ENCODE measurements around the gene KRT35.
"Not testable (repeated sequence)": the region's sequence is repeated elsewhere in the genome, so short reads cannot be mapped to it uniquely, and the experiment has no call there.

Gene KRT35

GRCh38 chr17:41451154-41451728 is 29.7 kb downstream of the KRT35 start:
- no peak for DNase-seq

- no peak for DNase-seq
These were observed 31.9 kb downstream of the KRT35 start for GRCh38 chr17:41449008-41449407.

- no peak for DNase-seq
These were observed 32.4 kb downstream of the KRT35 start for GRCh38 chr17:41448506-41448905.

- no peak for DNase-seq
These were observed 34.1 kb downstream of the KRT35 start for GRCh38 chr17:41446806-41447205.

DNA sequence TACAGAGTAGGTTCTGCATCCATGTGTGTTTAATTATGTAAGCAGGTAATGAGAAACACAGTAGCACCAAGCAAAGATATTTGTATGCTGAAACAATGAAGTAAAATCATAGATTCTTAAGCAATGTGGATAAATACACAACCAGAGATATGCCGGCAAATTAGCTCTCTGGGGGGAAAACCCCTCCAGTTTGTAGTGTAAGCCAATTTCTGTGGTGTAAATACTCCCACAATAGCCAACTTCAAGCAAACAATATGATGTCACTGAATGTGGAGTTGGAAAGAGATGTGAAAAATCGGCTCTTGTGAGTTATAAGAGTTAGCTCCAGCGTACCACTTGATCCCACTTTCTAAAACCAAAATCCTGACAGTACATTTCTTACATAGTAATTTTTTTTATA is 36.3 kb downstream of the KRT35 start:
- DNase-seq: no peak

- no peak for DNase-seq
These were observed 36.8 kb downstream of the KRT35 start for GRCh38 chr17:41444186-41444585.

DNA sequence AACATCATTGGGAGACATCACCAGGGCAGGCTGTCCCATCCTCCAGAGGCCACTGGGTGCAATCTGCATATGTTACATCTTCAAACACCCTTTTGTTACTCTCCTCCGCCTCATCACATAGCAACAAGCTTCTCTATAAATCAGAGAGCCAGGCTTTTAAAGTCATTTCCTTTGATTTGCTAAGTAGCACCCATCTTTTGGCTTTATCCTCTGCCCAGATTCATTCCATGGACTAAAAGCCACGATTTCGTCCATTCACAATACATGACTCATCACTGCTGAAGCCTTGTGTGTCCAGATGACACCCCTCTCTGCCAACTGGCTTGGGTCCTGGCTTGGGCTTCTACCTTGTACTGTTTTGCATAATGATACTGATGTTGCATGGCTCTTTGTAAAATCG is 38.2 kb downstream of the KRT35 start:
- DNase-seq: no peak

GRCh38 chr17:41440531-41441033 is 40.4 kb downstream of the KRT35 start, which contains the start of gene KRT38:
Gene KRT38, minus strand, starts transcription at chr17:41440983. Its CDS starts 62 bp downstream, at chr17:41440921.
- no peak for DNase-seq

GRCh38 chr17:41439375-41439774 is 41.6 kb downstream of the KRT35 start:
- DNase-seq: no peak

GRCh38 chr17:41437769-41438168 is 43.2 kb downstream of the KRT35 start:
- no peak for DNase-seq

DNA sequence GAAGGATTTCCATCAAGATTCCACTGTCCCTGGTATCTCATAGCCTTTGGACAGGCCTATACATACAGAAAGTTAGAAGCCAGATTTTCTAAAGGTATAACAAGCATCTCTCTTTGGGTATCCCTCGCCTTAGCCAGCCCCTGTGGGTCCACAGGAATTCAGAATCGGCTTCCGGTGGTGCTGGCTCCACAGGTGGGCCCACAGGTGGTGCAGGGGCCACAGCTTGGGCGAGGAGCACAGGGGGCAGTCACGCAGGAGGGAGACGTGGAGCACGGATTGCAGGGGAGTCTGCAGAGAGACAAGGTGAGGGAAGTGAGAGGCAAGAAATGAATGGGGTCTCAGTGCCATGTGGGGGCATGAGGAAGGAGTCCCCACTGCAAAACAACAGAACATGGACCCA is 43.7 kb downstream of the KRT35 start:
- no peak for DNase-seq

GRCh38 chr17:41434415-41434814 is 46.5 kb downstream of the KRT35 start:
- no peak for DNase-seq

DNA sequence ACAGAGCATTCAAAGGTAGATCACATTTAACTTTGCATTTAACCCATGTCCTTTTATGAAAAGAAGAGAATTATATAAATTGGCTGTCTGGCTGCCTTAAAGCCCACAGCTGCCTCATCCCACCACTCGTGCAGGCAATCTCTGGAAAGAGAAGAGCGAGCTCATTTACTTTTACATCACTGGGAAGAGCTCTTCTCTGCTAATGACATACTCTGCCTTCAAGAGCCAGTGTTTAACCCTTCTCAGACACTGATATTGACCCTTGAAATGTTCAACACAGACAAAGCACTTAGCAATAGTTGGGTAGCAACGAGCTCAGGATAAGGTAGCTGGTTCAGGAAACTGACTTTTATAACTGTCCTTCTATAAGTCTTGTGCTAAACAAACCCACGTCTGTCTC is 46.9 kb downstream of the KRT35 start:
- DNase-seq: no peak

DNA sequence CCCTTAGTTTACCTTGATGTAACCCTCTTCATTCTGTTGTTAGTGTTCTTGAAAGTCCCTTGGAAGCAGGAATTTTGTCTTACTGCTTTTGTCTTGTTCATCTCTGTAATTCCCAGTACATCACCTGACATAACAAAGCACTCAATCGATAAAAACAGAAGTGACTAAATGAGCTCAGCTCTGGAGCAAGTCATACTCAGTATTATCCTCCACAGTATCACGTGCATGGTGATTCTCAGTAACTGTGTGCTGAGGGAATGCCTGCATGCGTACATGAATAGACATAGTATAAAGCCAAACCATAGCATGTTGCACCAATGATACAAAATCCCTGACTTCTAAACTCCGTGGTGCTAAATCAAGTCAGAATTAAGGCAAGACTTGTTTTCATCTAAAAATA is 47.4 kb downstream of the KRT35 start:
- DNase-seq: no peak

DNA sequence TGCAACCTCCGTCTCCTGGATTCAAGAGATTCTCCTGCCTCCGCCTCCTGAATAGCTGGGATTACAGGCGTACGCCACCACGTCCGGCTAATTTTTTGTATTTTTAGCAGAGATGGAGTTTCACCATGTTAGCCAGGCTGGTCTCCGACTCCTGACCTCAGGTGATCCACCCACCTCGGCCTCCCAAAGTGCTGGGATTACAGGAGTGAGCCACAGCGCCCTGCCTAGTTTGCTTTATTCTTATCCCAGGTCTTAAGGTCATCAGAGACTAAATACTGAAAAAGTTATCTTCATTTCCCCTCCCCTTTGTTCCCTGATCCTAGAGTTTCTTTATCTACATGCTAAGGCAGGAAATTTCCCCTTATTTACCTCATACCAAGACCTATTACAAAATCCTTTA is 50.6 kb downstream of the KRT35 start:
- DNase-seq: not testable (repeated sequence)

- DNase-seq: no peak
These were observed 51.3 kb downstream of the KRT35 start for GRCh38 chr17:41429667-41430066.

DNA sequence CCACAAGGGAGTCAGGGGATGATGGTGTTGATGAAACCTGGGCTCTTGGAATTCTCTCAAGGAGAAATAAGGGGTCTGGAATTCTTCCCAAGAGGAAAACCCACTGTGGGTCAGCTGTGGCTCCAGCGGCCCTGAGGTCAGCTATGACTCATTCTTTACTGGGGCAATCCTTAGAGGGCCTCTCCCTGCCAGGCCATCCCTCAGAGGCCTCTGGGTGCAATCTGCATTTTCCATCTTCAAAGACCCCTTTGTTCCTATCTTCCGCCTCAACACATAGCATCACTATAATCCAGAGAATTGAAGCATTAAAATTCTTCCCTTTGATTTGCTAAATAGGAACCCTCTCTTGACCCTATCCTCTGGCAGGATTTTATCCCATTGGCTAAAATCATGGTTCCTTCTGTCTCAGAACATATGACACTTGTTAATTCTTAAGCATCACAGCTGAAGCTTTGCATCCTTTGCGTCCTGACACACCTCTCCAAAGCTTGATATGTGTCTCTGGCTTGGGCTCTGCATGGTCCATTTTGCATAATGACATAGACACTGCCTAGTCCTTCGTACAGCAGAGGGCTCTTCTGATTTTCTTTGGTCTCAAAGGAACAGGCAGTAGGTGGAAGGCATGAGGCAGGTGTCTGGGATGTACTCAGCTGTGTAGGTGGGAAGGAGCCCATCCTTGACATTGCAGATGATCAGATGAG is 52.2 kb downstream of the KRT35 start:
- DNase-seq: no peak
